Prostate gland (tissue), 2 donors: ENCODE measurements around the gene SPOCK1.

Source experiments
- CTCF ChIP-seq, 4 experiments: fragments of 200-600 bp in 2 of 4; fragments of 450-650 bp in 2 of 4; sonication (generic) in 2 of 4; IDR thresholded peaks; 1 replicate in 3 of 4; 2 replicates in 1 of 4; pipeline ENCODE4 v1.5.1; 2016 to 2019; ENCODE audit warnings: antibody characterized with exemption in 4 of 4, mild to moderate bottlenecking in 2 of 4, moderate library complexity in 2 of 4
- POLR2A ChIP-seq: fragments of 450-650 bp; IDR thresholded peaks from one replicate; pipeline ENCODE4 v1.6.1; 2016; ENCODE audit warnings: antibody characterized with exemption, mild to moderate bottlenecking
- POLR2AphosphoS5 ChIP-seq: sonication (generic); formaldehyde crosslinking; IDR thresholded peaks from one replicate; pipeline ENCODE4 v1.6.1; 2017; ENCODE audit warnings: antibody characterized with exemption

DNA sequence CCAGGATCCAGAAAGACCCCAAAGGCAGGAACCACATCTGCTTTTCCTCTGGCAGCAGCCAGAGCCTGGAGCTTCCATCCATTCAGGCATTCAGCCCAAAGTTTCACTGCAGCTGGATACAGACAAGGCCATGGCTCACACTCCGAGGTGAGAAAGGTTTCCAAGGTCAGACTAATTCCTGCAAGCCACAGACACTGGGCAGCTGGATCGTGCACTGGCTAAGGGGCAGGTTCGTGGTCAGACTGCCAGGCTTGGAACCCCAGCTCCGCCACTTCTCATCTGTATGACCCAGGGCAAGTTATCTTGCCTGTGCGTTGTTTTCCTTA lies 36.9 kb downstream of the SPOCK1 start:
- TF ChIP-seq POLR2AphosphoS5 (no peak), CTCF (IDR thresholded peaks at IDR 0.05) (no peak), POLR2A (no peak)
